Measurements from ENCODE around the gene SENP1.

SENP1 gene

GRCh38 chr12:48033451-48033850, 72.4 kb downstream of the SENP1 start:
- no peak for DNase-seq

GRCh38 chr12:48032597-48032996, 73.3 kb downstream of the SENP1 start:
- no peak for DNase-seq

- DNase-seq = no peak
Observed at GRCh38 chr12:48031135-48031960, 74.5 kb downstream of the SENP1 start.

GRCh38 chr12:48030173-48030650, 75.7 kb downstream of the SENP1 start:
- no peak for DNase-seq

- DNase-seq = no peak
Observed at GRCh38 chr12:48029491-48030172, 76.2 kb downstream of the SENP1 start.

GRCh38 chr12:48028541-48029431, 77.1 kb downstream of the SENP1 start:
- no peak for DNase-seq

GRCh38 chr12:48027183-48028002, 78.5 kb downstream of the SENP1 start:
- DNase-seq = no peak

- no peak for DNase-seq
Observed at GRCh38 chr12:48026060-48026827, 79.6 kb downstream of the SENP1 start.

GRCh38 chr12:48025281-48025680, 80.6 kb downstream of the SENP1 start:
- DNase-seq = no peak

GRCh38 chr12:48024735-48025134, 81.1 kb downstream of the SENP1 start:
- DNase-seq = no peak

- no peak for DNase-seq
Observed at GRCh38 chr12:48023386-48023785, 82.5 kb downstream of the SENP1 start.

- no peak for DNase-seq
Observed at GRCh38 chr12:48022676-48023385, 83.0 kb downstream of the SENP1 start.

GRCh38 chr12:48022180-48022521, 83.7 kb downstream of the SENP1 start:
- no peak for DNase-seq

GRCh38 chr12:48021485-48022179, 84.2 kb downstream of the SENP1 start:
- DNase-seq = no peak

- no peak for DNase-seq
Observed at GRCh38 chr12:48019639-48020265, 86.1 kb downstream of the SENP1 start.

GRCh38 chr12:48018618-48018995, 87.3 kb downstream of the SENP1 start:
- DNase-seq = no peak

GRCh38 chr12:48017921-48018617, 87.8 kb downstream of the SENP1 start:
- no peak for DNase-seq

- no peak for DNase-seq
Observed at GRCh38 chr12:48017496-48017895, 88.4 kb downstream of the SENP1 start.

- no peak for DNase-seq
Observed at GRCh38 chr12:48016373-48017020, 89.4 kb downstream of the SENP1 start.
